ENCODE results near the gene PARVB.

The PARVB gene

DNA sequence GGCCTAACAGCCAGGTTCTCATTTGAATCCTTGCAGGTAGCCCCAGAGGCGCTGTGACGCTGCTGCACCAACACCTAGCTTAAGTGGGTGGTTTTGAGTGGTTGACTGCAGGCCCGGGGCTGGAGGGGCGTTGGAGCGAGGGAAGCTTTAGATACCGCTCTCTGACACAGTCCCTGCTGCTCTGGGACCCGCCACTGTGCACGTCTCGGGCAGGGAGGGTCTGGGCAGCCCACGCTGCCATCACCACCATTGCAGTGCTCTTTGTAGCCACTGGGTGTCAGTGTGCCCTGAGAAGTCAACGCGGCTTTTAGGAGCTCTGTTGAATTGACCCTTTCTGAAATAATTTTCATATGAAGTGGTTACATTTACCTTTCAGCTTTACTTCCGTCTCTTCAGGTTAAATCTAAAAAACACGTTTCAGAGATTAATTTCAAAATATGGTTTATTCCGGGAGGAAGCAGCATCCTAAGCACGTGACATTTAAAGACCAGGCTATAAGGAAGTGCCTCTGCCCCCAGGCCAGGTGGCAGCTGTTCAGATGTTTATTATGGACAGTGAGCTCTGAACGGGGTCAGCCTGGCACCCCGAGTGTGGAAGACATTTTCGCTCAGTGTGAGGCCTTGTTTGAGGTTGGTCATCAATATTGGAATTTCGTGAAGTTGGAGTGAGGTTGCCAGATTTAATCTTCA lies 30.9 kb upstream of the PARVB start:
- H3K36me3 Mint-ChIP-seq (ENCODE audit: low read depth), result peaks cover 98% of the 10 kb centered on the region
- H3K27ac Mint-ChIP-seq, result peak overlapping the region; percentile 82
- H3K4me1 Mint-ChIP-seq (ENCODE audit: low read depth), result peaks cover 41% of the 10 kb centered on the region
- no peak overlapping the region for H3K4me3 Mint-ChIP-seq
- intact Hi-C loops (cut with micrococcal nuclease), result loop anchor here (1.0 to 5.0 kb wide), 4 partner anchors 74 to 634 kb away; no protein-coding TSS in a partner anchor
- H3K9me3 Mint-ChIP-seq, result no peaks in the 10 kb centered on the region
- H3K27me3 Mint-ChIP-seq, result no peaks in the 10 kb centered on the region

DNA sequence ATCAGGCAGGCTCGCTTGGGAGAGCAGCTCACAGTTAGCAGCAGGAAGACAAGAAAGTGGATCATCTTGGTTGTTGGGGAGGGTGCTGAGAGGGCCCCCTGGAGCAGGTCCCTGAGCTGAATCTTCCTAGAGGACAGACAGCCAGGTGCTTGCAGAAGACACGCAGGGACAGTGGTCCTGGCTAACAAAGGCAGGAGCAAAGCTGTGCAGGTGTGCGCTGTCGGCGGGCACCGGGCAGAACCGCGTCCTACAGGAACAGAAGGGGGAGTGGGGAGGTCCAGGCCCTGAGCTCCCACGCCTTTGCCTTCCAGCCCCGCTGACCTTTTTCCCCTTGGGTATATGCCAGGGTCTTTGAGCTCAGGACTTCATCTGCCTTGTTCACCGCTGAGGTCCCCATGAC lies 30.1 kb upstream of the PARVB start:
- H3K27ac Mint-ChIP-seq, result peak overlapping the region; percentile 82
- intact Hi-C loops (cut with micrococcal nuclease), result loop anchor here (5.0 kb wide), 1 partner anchor 73 kb away; no protein-coding TSS in a partner anchor
- H3K4me3 Mint-ChIP-seq, result no peak overlapping the region
- H3K4me1 Mint-ChIP-seq (ENCODE audit: low read depth), result peaks cover 40% of the 10 kb centered on the region
- H3K27me3 Mint-ChIP-seq, result no peaks in the 10 kb centered on the region
- H3K36me3 Mint-ChIP-seq (ENCODE audit: low read depth), result peaks cover 98% of the 10 kb centered on the region
- no peaks in the 10 kb centered on the region for H3K9me3 Mint-ChIP-seq

- peaks cover 40% of the 10 kb centered on the region for H3K4me1 Mint-ChIP-seq (ENCODE audit: low read depth)
- H3K27ac Mint-ChIP-seq, result peak overlapping the region; percentile 82
- intact Hi-C loops (cut with micrococcal nuclease), result loop anchor here (5.0 kb wide), 1 partner anchor 73 kb away; no protein-coding TSS in a partner anchor
- peaks cover 98% of the 10 kb centered on the region for H3K36me3 Mint-ChIP-seq (ENCODE audit: low read depth)
- H3K4me3 Mint-ChIP-seq, result no peak overlapping the region
- no peaks in the 10 kb centered on the region for H3K27me3 Mint-ChIP-seq
- no peaks in the 10 kb centered on the region for H3K9me3 Mint-ChIP-seq
Measured at GRCh38 chr22:43994416-43994815, 29.7 kb upstream of the PARVB start.

GRCh38 chr22:43995057-43995685 lies 28.9 kb upstream of the PARVB start:
- H3K27ac Mint-ChIP-seq, result peak overlapping the region; percentile 82
- H3K9me3 Mint-ChIP-seq, result no peaks in the 10 kb centered on the region
- peaks cover 40% of the 10 kb centered on the region for H3K4me1 Mint-ChIP-seq (ENCODE audit: low read depth)
- no peak overlapping the region for H3K4me3 Mint-ChIP-seq
- intact Hi-C loops (cut with micrococcal nuclease), result no loop called here
- peaks cover 94% of the 10 kb centered on the region for H3K36me3 Mint-ChIP-seq (ENCODE audit: low read depth)
- no peaks in the 10 kb centered on the region for H3K27me3 Mint-ChIP-seq

DNA sequence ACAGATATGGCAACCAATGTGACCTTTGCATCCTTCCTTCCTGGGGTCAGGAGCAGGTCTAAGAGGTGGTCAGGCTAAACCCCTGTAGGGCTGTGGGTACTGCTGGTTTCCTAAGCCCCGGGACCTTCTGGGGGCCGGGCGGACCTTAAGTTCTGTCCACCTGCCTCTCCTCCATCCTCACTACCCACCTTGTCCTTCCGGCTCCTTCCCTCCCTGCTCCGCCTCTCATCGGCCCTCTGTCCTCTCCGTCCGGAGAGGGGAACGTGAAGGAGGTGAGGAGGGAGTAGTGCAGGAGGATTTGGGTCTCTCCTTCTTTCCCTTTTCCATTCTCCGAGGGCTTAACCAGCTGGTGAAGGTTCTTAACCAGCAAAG lies 28.3 kb upstream of the PARVB start:
- intact Hi-C loops (cut with micrococcal nuclease), result no loop called here
- peaks cover 88% of the 10 kb centered on the region for H3K36me3 Mint-ChIP-seq (ENCODE audit: low read depth)
- peak overlapping the region; percentile 82 for H3K27ac Mint-ChIP-seq
- H3K4me1 Mint-ChIP-seq (ENCODE audit: low read depth), result peaks cover 40% of the 10 kb centered on the region
- H3K27me3 Mint-ChIP-seq, result no peaks in the 10 kb centered on the region
- H3K9me3 Mint-ChIP-seq, result no peaks in the 10 kb centered on the region
- peak overlapping the region; percentile 73 for H3K4me3 Mint-ChIP-seq

DNA sequence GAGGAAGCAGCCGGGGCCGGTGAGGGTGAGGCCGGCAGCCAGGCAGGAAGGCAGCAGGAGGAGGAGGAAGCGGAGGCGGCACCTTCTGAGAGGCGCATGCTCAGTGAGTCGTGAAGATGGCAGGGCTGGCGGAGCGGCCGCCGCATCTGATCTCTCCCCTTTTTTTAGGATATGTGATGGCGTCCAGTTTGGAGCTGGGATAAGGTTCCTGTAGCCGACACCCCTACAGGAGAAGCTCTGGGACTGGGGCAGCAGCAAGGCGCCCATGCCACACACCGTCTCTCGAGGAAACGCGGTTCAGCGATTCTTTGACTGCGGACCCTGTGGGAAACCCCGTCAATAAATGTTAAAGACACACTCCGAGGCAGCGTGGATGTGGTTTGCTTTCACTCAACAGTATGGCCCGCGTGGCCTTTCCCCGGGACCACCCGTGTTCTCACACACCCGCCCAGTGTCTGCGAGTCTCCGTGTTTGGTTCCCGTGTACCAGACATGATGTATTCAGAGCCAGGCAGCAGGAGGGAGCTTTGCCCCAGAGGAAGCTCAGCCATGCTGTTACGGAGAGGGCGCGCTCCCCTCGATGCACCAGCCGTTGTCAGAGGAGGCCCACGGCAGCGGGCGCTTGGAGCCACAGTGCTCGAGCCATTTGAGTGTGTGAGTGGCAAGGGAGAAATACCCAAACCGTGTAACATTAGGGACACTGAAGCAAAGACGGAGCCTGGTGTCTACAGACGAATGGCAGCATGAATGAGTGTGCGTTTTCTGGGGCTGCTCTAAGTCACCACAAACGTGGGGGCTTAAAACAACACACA lies 27.7 kb upstream of the PARVB start:
- intact Hi-C loops (cut with micrococcal nuclease), result no loop called here
- Mint-ChIP-seq H3K4me1 (ENCODE audit: low read depth) (peaks cover 40% of the 10 kb centered on the region), H3K4me3 (peak overlapping the region; percentile 73), H3K27ac (peak overlapping the region; percentile 82), H3K36me3 (ENCODE audit: low read depth) (peaks cover 82% of the 10 kb centered on the region), H3K9me3 (no peaks in the 10 kb centered on the region), H3K27me3 (no peaks in the 10 kb centered on the region)

GRCh38 chr22:43996981-43997265 lies 27.2 kb upstream of the PARVB start:
- H3K4me3 Mint-ChIP-seq, result no peak overlapping the region
- H3K9me3 Mint-ChIP-seq, result no peaks in the 10 kb centered on the region
- H3K4me1 Mint-ChIP-seq (ENCODE audit: low read depth), result peaks cover 40% of the 10 kb centered on the region
- no peaks in the 10 kb centered on the region for H3K27me3 Mint-ChIP-seq
- intact Hi-C loops (cut with micrococcal nuclease), result no loop called here
- peak overlapping the region; percentile 82 for H3K27ac Mint-ChIP-seq
- H3K36me3 Mint-ChIP-seq (ENCODE audit: low read depth), result peaks cover 76% of the 10 kb centered on the region

DNA sequence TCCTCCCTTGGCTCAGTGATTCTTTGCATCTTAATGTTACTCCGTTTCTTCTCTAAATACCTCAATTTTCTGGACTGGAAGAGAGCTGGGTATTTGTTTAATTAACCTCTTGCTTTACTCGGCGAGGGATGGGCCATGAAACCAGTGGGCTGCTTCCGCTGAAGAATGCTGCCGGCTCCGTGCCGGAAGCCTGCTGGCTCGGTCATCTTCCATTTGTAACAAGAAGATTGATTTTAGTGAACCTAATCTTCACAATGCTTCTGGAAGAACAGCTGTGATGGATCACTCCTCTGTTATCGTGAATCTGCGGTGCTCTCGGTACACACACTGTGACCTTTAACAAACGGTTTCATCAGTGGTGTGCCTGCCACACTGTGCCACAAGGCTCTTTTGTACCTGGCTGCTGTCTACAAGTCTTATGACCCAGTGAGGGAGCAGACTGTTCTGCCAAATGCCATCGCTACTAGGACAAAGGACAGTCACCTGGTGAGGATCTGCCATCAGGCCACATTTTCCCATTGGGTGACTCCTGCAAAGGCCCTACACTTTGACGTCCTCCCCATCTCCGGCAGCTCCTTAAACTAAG lies 25.3 kb upstream of the PARVB start:
- Mint-ChIP-seq H3K27me3 (no peaks in the 10 kb centered on the region), H3K4me3 (no peak overlapping the region), H3K36me3 (ENCODE audit: low read depth) (peaks cover 58% of the 10 kb centered on the region), H3K4me1 (ENCODE audit: low read depth) (peaks cover 30% of the 10 kb centered on the region), H3K27ac (no peak overlapping the region), H3K9me3 (no peaks in the 10 kb centered on the region)
- intact Hi-C loops (cut with micrococcal nuclease), result no loop called here

GRCh38 chr22:43999378-43999777 lies 24.7 kb upstream of the PARVB start:
- Mint-ChIP-seq H3K36me3 (ENCODE audit: low read depth) (peaks cover 52% of the 10 kb centered on the region), H3K27me3 (no peaks in the 10 kb centered on the region), H3K9me3 (no peaks in the 10 kb centered on the region), H3K4me1 (ENCODE audit: low read depth) (peaks cover 27% of the 10 kb centered on the region), H3K27ac (peak overlapping the region; percentile 19), H3K4me3 (no peak overlapping the region)
- intact Hi-C loops (cut with micrococcal nuclease), result no loop called here

DNA sequence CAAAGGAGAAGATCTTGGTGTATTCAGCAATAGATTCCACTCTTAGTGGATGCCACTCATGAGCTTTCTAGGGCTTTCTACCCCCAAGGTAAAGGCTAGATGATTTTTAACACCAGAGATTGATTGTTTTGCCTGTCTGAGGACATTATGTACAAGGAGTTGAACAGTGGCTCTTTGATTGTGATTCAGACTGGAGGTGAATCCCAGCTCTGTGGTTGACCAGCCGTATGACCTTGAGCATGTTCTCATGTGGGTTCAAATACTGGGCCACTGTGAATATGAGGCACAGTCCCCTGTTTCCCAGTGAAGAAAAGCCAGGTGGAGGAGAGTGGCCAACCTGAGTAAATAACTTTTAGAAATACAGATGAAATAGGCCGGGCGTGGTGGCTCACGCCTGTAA lies 24.0 kb upstream of the PARVB start:
- intact Hi-C loops (cut with micrococcal nuclease), result no loop called here
- no peaks in the 10 kb centered on the region for H3K27me3 Mint-ChIP-seq
- H3K4me3 Mint-ChIP-seq, result no peak overlapping the region
- peaks cover 44% of the 10 kb centered on the region for H3K36me3 Mint-ChIP-seq (ENCODE audit: low read depth)
- peaks cover 21% of the 10 kb centered on the region for H3K4me1 Mint-ChIP-seq (ENCODE audit: low read depth)
- no peaks in the 10 kb centered on the region for H3K9me3 Mint-ChIP-seq
- peak overlapping the region; percentile 19 for H3K27ac Mint-ChIP-seq

DNA sequence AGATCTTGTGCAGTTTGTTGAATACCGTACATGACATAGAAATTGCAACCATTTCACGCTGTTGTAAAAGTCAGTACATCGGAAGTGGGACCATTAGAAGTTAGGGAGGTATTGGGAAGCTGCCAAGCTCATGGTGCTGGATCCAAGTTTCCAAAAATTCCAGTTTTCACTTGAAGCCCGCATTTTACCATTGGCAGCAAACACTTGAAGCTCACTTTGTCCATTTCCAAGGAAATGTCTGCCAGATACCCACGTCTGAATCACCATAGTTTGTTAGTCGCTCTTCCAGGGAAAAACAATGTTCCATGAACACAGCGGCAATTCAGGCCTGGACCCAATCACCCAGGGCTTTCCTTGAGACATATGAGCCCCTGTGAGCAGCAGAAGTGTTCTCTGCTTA lies 22.6 kb upstream of the PARVB start:
- Mint-ChIP-seq H3K9me3 (no peaks in the 10 kb centered on the region), H3K36me3 (ENCODE audit: low read depth) (peaks cover 32% of the 10 kb centered on the region), H3K4me3 (no peak overlapping the region), H3K27ac (no peak overlapping the region), H3K4me1 (ENCODE audit: low read depth) (peaks cover 16% of the 10 kb centered on the region), H3K27me3 (no peaks in the 10 kb centered on the region)
- intact Hi-C loops (cut with micrococcal nuclease), result no loop called here

DNA sequence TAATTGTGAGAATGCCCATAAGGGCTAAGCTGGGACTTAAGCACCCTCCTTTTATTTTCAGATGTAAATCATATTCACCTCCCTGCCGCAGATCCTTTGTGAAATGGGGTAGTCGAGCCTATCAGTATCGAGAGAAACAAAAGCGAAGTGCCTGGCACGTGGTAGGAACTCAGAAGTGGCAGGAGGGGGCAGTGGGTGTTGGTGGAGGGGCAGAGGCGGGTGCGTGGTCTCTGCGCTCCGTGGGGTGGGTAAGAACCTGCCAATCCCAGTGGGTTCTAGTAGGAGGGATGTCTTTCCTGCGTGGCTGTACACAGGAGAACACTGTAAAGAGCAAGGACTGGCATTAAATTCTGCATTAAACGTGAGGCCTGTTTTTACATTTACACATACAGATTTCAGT lies 21.8 kb upstream of the PARVB start:
- intact Hi-C loops (cut with micrococcal nuclease), result no loop called here
- Mint-ChIP-seq H3K36me3 (ENCODE audit: low read depth) (peaks cover 24% of the 10 kb centered on the region), H3K9me3 (no peaks in the 10 kb centered on the region), H3K4me3 (no peak overlapping the region), H3K27ac (no peak overlapping the region), H3K4me1 (ENCODE audit: low read depth) (peaks cover 10% of the 10 kb centered on the region), H3K27me3 (no peaks in the 10 kb centered on the region)

DNA sequence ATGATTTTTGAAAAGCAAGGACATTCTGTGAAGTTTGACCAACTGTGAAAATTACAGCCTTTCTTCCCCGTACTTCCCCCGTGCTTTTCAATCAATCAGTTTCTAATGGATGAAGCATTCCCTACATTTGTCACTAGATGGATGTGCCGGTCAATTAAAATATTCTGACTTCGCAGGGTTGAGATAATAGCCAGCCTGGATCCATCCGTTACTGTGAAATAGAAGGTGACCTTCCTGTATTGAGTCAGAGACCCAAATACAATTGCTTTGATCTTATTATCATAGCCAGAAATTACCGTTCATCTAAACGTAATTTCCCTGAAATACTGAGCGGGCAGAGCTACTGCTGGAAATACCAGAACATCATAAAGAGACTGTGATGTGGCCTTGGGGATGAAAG lies 21.1 kb upstream of the PARVB start:
- peaks cover 10% of the 10 kb centered on the region for H3K4me1 Mint-ChIP-seq (ENCODE audit: low read depth)
- no peaks in the 10 kb centered on the region for H3K27me3 Mint-ChIP-seq
- H3K27ac Mint-ChIP-seq, result no peak overlapping the region
- peaks cover 17% of the 10 kb centered on the region for H3K36me3 Mint-ChIP-seq (ENCODE audit: low read depth)
- intact Hi-C loops (cut with micrococcal nuclease), result no loop called here
- no peaks in the 10 kb centered on the region for H3K9me3 Mint-ChIP-seq
- no peak overlapping the region for H3K4me3 Mint-ChIP-seq

Measured in dendritic cell treated with granulocyte-macrophage colony-stimulating factor and Interleukin-4, amounts not matched to agents 40 ng/mL and 50 ng/mL, for 4 days (primary cell).